ENCODE data around the gene GSG1L. TPM values are rescaled to one million over a fixed set of nuclear protein-coding genes. Genes with fewer than 3 reads are reported as not detected.

Gene GSG1L
- total and polyA plus RNA-seq, 12 donors, result 0.11 TPM; not detected in 11

GRCh38 chr16:28051486-28051885 lies 12.0 kb downstream of the GSG1L start:
- Histone ChIP-seq H3K4me3 (no peak overlapping the region), H3K4me1 (replicated peaks in 1 of 2) (no peaks in the 10 kb centered on the region), H3K9me3 (replicated peaks in 1 of 3) (peaks cover 0 to 4% (median 0%) of the 10 kb centered on the region in 3 donors), H3K27me3 (no peaks in the 10 kb centered on the region), H3K36me3 (replicated peaks in 1 of 2) (no peaks in the 10 kb centered on the region), H3K27ac (no peak overlapping the region)
- intact Hi-C loops (cut with DNase I), result loop anchor here (10.0 kb wide), 2 partner anchors 77 to 407 kb away; no protein-coding TSS in a partner anchor
- 68 to 81% (median 74%) methylated on average over 7 of the region's 7 CpGs for WGBS, 4 donors
- no peak for DNase-seq
- TF ChIP-seq POLR2A (IDR thresholded peaks at IDR 0.05) (no peak), CTCF (IDR thresholded peaks at IDR 0.05) (no peak)

GRCh38 chr16:28042811-28043210 lies 20.7 kb downstream of the GSG1L start:
- Histone ChIP-seq H3K36me3 (replicated peaks in 1 of 2) (no peaks in the 10 kb centered on the region), H3K27ac (no peak overlapping the region), H3K27me3 (no peaks in the 10 kb centered on the region), H3K9me3 (replicated peaks in 1 of 3) (no peaks in the 10 kb centered on the region), H3K4me1 (replicated peaks in 1 of 2) (no peaks in the 10 kb centered on the region), H3K4me3 (no peak overlapping the region)
- no peak for TF ChIP-seq CTCF (IDR thresholded peaks at IDR 0.05)
- TF ChIP-seq POLR2A (IDR thresholded peaks at IDR 0.05), result no peak
- intact Hi-C loops (cut with DNase I), result no loop called here
- 70 to 75% (median 72%) methylated on average over 8 of the region's 8 CpGs for WGBS, 4 donors
- no peak for DNase-seq

- Histone ChIP-seq H3K4me3 (no peak overlapping the region), H3K36me3 (replicated peaks in 1 of 2) (no peaks in the 10 kb centered on the region), H3K4me1 (replicated peaks in 1 of 2) (no peaks in the 10 kb centered on the region), H3K27me3 (no peaks in the 10 kb centered on the region), H3K27ac (no peak overlapping the region), H3K9me3 (replicated peaks in 1 of 3) (no peaks in the 10 kb centered on the region)
- WGBS, 4 donors, result 83 to 86% (median 83%) methylated on average over 10 of the region's 10 CpGs
- intact Hi-C loops (cut with DNase I), result no loop called here
- TF ChIP-seq POLR2A (IDR thresholded peaks at IDR 0.05) (no peak), CTCF (IDR thresholded peaks at IDR 0.05) (no peak)
- no peak for DNase-seq
Measured at GRCh38 chr16:28041615-28042014, 21.9 kb downstream of the GSG1L start.

GRCh38 chr16:28040039-28040438 lies 23.5 kb downstream of the GSG1L start:
- Histone ChIP-seq H3K27ac (no peak overlapping the region), H3K36me3 (replicated peaks in 1 of 2) (no peaks in the 10 kb centered on the region), H3K4me1 (replicated peaks in 1 of 2) (no peaks in the 10 kb centered on the region), H3K9me3 (replicated peaks in 1 of 3) (no peaks in the 10 kb centered on the region), H3K4me3 (no peak overlapping the region), H3K27me3 (no peaks in the 10 kb centered on the region)
- intact Hi-C loops (cut with DNase I), result no loop called here
- 57 to 66% (median 62%) methylated on average over 8 of the region's 8 CpGs for WGBS, 4 donors
- DNase-seq, result no peak
- TF ChIP-seq POLR2A (IDR thresholded peaks at IDR 0.05) (no peak), CTCF (IDR thresholded peaks at IDR 0.05) (no peak)

Data from adrenal gland (tissue), 12 donors.